A549 (cell line): ENCODE measurements around the gene EIF4G1.

Experiments used
- CTCF ChIP-seq: fragments of >200 bp; sonication (Bioruptor Twin); formaldehyde crosslinking; IDR thresholded peaks from 3 replicates; pipeline ENCODE4 v1.5.1; 2016
- JUN ChIP-seq, 2 experiments: fragments of >200 bp; sonication (Bioruptor Twin); formaldehyde crosslinking; IDR thresholded peaks; 2 replicates in 1 of 2; 3 replicates in 1 of 2; pipeline ENCODE4 v1.6.1; 2016 to 2017
- MAFK ChIP-seq: fragments of 450-650 bp; IDR thresholded peaks from 2 replicates; pipeline ENCODE4 v1.6.1; 2014; ENCODE audit not compliant: partially characterized antibody

- TF ChIP-seq MAFK (no peak), JUN (IDR thresholded peaks at IDR 0.05) (no peak), CTCF (no peak)
These were observed 36.2 kb downstream of the EIF4G1 start for GRCh38 chr3:184350618-184351017.
